ENCODE results near the gene C2CD2L. TPM values are rescaled to one million over a fixed set of nuclear protein-coding genes. Genes with fewer than 3 reads are reported as not detected.

The C2CD2L gene
- total and polyA plus RNA-seq, 2 of the 13 experiments (the other 11 are each of a cell fraction or from before 2014, with no cell fraction given) = 3.7 to 5.5 TPM

DNA sequence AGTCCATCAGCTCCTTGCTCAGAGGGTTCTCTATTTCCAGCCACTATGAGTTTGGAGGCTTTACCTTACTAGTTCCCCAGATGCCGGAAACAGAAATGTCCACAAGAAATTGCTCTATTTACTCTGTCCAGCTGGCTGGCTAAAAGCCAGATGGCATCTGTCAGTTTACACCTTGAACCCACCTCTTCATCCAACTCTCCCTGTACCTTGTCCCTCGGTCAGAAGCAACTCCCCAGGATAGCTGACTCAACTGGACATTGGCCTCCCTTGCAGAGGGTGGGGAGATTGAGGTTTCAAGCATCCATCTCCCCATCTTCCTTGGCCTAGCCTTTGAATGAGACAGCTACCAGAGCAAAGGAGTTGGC, 1.7 kb downstream of the C2CD2L start (continued):
- TF ChIP-seq, protein P1, sequence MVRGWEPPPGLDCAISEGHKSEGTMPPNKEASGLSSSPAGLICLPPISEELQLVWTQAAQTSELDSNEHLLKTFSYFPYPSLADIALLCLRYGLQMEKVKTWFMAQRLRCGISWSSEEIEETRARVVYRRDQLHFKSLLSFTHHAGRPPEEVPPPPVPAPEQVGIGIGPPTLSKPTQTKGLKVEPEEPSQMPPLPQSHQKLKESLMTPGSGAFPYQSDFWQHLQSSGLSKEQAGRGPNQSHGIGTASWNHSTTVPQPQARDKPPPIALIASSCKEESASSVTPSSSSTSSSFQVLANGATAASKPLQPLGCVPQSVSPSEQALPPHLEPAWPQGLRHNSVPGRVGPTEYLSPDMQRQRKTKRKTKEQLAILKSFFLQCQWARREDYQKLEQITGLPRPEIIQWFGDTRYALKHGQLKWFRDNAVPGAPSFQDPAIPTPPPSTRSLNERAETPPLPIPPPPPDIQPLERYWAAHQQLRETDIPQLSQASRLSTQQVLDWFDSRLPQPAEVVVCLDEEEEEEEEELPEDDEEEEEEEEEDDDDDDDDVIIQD (CRISPR knock-in tag; IDR thresholded peaks at IDR 0.05; ENCODE audit: low read depth) = no peak
- TF ChIP-seq NCOR1 (IDR thresholded peaks at IDR 0.05; ENCODE audit: borderline replicate concordance, low read length) (peak; percentile 81; the same call in 1 of the 2 replicates), ZNF792 (CRISPR knock-in tag; IDR thresholded peaks at IDR 0.05) (no peak), ATM (IDR thresholded peaks at IDR 0.05; ENCODE audit: borderline replicate concordance) (no peak), ZNF383 (CRISPR knock-in tag; IDR thresholded peaks at IDR 0.05; ENCODE audit: borderline replicate concordance) (no peak), ERF (CRISPR knock-in tag; IDR thresholded peaks at IDR 0.05) (peak; percentile 38; the same call in 1 of the 2 replicates), RARG (CRISPR knock-in tag; IDR thresholded peaks at IDR 0.05; ENCODE audit: low read depth) (no peak), KLF15 (CRISPR knock-in tag; IDR thresholded peaks at IDR 0.05; ENCODE audit: borderline replicate concordance) (no peak), ZNF790 (CRISPR knock-in tag; IDR thresholded peaks at IDR 0.05; ENCODE audit: borderline replicate concordance) (no peak), ZNF350 (CRISPR knock-in tag; IDR thresholded peaks at IDR 0.05; ENCODE audit: borderline replicate concordance, low read depth) (0 out of 2 replicates have a peak, but pooled peaks have one; percentile 38), NAIF1 (CRISPR knock-in tag; IDR thresholded peaks at IDR 0.05; ENCODE audit: borderline replicate concordance) (no peak), MAFF (IDR thresholded peaks at IDR 0.05; ENCODE audit: low read depth, low read length) (peak; percentile 47), U2AF1 (optimal IDR thresholded peaks at IDR 0.05; ENCODE audit: low read depth, low read length) (no peak), MZF1 (CRISPR knock-in tag; IDR thresholded peaks at IDR 0.05; ENCODE audit: borderline replicate concordance) (no peak), THAP11 (CRISPR knock-in tag; IDR thresholded peaks at IDR 0.05) (peak; percentile 38), ASH2L (IDR thresholded peaks at IDR 0.05; ENCODE audit: insufficient read length, low read depth, low read length) (peak; percentile 22), RNF2 (conservative IDR thresholded peaks at IDR 0.05; ENCODE audit: low read depth) (no peak), FOXK1 (CRISPR knock-in tag; IDR thresholded peaks at IDR 0.05; ENCODE audit: borderline replicate concordance, low read depth) (peak; percentile 69; the same call in 1 of the 2 replicates), FOSL2 (CRISPR knock-in tag; IDR thresholded peaks at IDR 0.05) (peak; percentile 76), TGIF2 (CRISPR knock-in tag; IDR thresholded peaks at IDR 0.05) (peak; percentile 8; the same call in 1 of the 2 replicates), ZNF670 (CRISPR knock-in tag; IDR thresholded peaks at IDR 0.05; ENCODE audit: borderline replicate concordance) (no peak), FOXK2 (IDR thresholded peaks at IDR 0.05) (peak; percentile 86)
- TF ChIP-seq, protein P2, sequence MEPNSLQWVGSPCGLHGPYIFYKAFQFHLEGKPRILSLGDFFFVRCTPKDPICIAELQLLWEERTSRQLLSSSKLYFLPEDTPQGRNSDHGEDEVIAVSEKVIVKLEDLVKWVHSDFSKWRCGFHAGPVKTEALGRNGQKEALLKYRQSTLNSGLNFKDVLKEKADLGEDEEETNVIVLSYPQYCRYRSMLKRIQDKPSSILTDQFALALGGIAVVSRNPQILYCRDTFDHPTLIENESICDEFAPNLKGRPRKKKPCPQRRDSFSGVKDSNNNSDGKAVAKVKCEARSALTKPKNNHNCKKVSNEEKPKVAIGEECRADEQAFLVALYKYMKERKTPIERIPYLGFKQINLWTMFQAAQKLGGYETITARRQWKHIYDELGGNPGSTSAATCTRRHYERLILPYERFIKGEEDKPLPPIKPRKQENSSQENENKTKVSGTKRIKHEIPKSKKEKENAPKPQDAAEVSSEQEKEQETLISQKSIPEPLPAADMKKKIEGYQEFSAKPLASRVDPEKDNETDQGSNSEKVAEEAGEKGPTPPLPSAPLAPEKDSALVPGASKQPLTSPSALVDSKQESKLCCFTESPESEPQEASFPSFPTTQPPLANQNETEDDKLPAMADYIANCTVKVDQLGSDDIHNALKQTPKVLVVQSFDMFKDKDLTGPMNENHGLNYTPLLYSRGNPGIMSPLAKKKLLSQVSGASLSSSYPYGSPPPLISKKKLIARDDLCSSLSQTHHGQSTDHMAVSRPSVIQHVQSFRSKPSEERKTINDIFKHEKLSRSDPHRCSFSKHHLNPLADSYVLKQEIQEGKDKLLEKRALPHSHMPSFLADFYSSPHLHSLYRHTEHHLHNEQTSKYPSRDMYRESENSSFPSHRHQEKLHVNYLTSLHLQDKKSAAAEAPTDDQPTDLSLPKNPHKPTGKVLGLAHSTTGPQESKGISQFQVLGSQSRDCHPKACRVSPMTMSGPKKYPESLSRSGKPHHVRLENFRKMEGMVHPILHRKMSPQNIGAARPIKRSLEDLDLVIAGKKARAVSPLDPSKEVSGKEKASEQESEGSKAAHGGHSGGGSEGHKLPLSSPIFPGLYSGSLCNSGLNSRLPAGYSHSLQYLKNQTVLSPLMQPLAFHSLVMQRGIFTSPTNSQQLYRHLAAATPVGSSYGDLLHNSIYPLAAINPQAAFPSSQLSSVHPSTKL (CRISPR knock-in tag; IDR thresholded peaks at IDR 0.05) = peak; percentile 55; the same call in 1 of the 2 replicates
- TF ChIP-seq, protein P3, sequence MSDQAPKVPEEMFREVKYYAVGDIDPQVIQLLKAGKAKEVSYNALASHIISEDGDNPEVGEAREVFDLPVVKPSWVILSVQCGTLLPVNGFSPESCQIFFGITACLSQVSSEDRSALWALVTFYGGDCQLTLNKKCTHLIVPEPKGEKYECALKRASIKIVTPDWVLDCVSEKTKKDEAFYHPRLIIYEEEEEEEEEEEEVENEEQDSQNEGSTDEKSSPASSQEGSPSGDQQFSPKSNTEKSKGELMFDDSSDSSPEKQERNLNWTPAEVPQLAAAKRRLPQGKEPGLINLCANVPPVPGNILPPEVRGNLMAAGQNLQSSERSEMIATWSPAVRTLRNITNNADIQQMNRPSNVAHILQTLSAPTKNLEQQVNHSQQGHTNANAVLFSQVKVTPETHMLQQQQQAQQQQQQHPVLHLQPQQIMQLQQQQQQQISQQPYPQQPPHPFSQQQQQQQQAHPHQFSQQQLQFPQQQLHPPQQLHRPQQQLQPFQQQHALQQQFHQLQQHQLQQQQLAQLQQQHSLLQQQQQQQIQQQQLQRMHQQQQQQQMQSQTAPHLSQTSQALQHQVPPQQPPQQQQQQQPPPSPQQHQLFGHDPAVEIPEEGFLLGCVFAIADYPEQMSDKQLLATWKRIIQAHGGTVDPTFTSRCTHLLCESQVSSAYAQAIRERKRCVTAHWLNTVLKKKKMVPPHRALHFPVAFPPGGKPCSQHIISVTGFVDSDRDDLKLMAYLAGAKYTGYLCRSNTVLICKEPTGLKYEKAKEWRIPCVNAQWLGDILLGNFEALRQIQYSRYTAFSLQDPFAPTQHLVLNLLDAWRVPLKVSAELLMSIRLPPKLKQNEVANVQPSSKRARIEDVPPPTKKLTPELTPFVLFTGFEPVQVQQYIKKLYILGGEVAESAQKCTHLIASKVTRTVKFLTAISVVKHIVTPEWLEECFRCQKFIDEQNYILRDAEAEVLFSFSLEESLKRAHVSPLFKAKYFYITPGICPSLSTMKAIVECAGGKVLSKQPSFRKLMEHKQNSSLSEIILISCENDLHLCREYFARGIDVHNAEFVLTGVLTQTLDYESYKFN (CRISPR knock-in tag; conservative IDR thresholded peaks at IDR 0.05) = peak; percentile 78

All from HepG2 (cell line).